H9 (cell line): ENCODE measurements around the gene LRCH1. TPM values are rescaled to one million over a fixed set of nuclear protein-coding genes. Genes with fewer than 3 reads are reported as not detected.

Experiments used
- DNase-seq: peaks from one replicate; pipeline ENCODE4 v3.0.0-alpha.2; 2017
- H2AFZ ChIP-seq: one replicate; pipeline ENCODE4 v1.6.1; 2013; ENCODE audit warnings: mild to moderate bottlenecking, low read length, control low read depth, moderate library complexity
- H2AK5ac ChIP-seq: 2 replicates; pipeline ENCODE4 v1.6.1; 2013; ENCODE audit warnings: low read length, control low read depth, mixed read lengths; ENCODE audit not compliant: insufficient read length
- H2BK120ac ChIP-seq: one replicate; pipeline ENCODE4 v1.6.1; 2013; ENCODE audit warnings: low read depth, mild to moderate bottlenecking, low read length, control low read depth, inconsistent platforms; ENCODE audit not compliant: poor library complexity, severe bottlenecking
- H2BK12ac ChIP-seq: 2 replicates; pipeline ENCODE4 v1.6.1; 2013; ENCODE audit warnings: low read length, control low read depth, mixed read lengths, low read depth; ENCODE audit not compliant: insufficient read length
- H2BK15ac ChIP-seq: 2 replicates; pipeline ENCODE4 v1.6.1; 2013; ENCODE audit warnings: low read depth, low read length, control low read depth
- H2BK20ac ChIP-seq: one replicate; pipeline ENCODE4 v1.6.1; 2013; ENCODE audit warnings: low read depth, mild to moderate bottlenecking, low read length, control low read depth, inconsistent platforms; ENCODE audit not compliant: poor library complexity, severe bottlenecking
- H2BK5ac ChIP-seq: 2 replicates; pipeline ENCODE4 v1.6.1; 2013; ENCODE audit warnings: low read length, control low read depth, mixed read lengths; ENCODE audit not compliant: insufficient read length
- H3K14ac ChIP-seq: 2 replicates; pipeline ENCODE4 v1.6.1; 2013; ENCODE audit warnings: low read length, control low read depth; ENCODE audit not compliant: insufficient read depth
- H3K18ac ChIP-seq: 2 replicates; pipeline ENCODE4 v1.6.1; 2013; ENCODE audit warnings: low read depth, mild to moderate bottlenecking, mixed read lengths, low read length, control low read depth; ENCODE audit not compliant: insufficient read length
- H3K23ac ChIP-seq: 2 replicates; pipeline ENCODE4 v1.6.1; 2013; ENCODE audit warnings: low read length, control low read depth, mixed read lengths, low read depth; ENCODE audit not compliant: insufficient read length
- H3K23me2 ChIP-seq: 2 replicates; pipeline ENCODE4 v1.6.1; 2013; ENCODE audit warnings: low read depth, mild to moderate bottlenecking, mixed read lengths, low read length, control low read depth; ENCODE audit not compliant: insufficient read length, poor library complexity, severe bottlenecking
- H3K27ac ChIP-seq: 2 replicates; pipeline ENCODE4 v1.5.1; 2013; ENCODE audit warnings: low read length, control low read depth, mixed read lengths, low read depth; ENCODE audit not compliant: insufficient read length
- H3K27me3 ChIP-seq: 2 replicates; pipeline ENCODE4 v1.6.1; 2013; ENCODE audit warnings: low read length, control low read depth, inconsistent platforms; ENCODE audit not compliant: insufficient read depth
- H3K4ac ChIP-seq: 2 replicates; pipeline ENCODE4 v1.6.1; 2013; ENCODE audit warnings: low read depth, mild to moderate bottlenecking, control low read depth, inconsistent platforms, low read length, moderate library complexity
- H3K4me1 ChIP-seq: 2 replicates; pipeline ENCODE4 v1.6.1; 2013; ENCODE audit warnings: low read length, control low read depth, inconsistent platforms; ENCODE audit not compliant: insufficient read depth
- H3K4me2 ChIP-seq: 2 replicates; pipeline ENCODE4 v1.6.1; 2013; ENCODE audit warnings: low read length, control low read depth, mixed read lengths; ENCODE audit not compliant: insufficient read length, insufficient read depth
- H3K56ac ChIP-seq: 2 replicates; pipeline ENCODE4 v1.6.1; 2013; ENCODE audit warnings: low read depth, mild to moderate bottlenecking, mixed read lengths, low read length, control low read depth; ENCODE audit not compliant: insufficient read length
- H3K79me1 ChIP-seq: 2 replicates; pipeline ENCODE4 v1.6.1; 2013; ENCODE audit warnings: low read depth, mild to moderate bottlenecking, moderate library complexity, low read length, control low read depth, inconsistent platforms; ENCODE audit not compliant: insufficient read depth, poor library complexity, severe bottlenecking
- H3K79me2 ChIP-seq: 2 replicates; pipeline ENCODE4 v1.6.1; 2013; ENCODE audit warnings: low read length, control low read depth, inconsistent platforms; ENCODE audit not compliant: insufficient read depth
- H3K9ac ChIP-seq: 2 replicates; pipeline ENCODE4 v1.6.1; 2013; ENCODE audit warnings: low read length, control low read depth, mixed read lengths; ENCODE audit not compliant: insufficient read length; ENCODE audit errors: extremely low read depth
- H3K9me3 ChIP-seq: one replicate; pipeline ENCODE4 v1.6.1; 2013; ENCODE audit warnings: low read depth, low read length, inconsistent platforms; ENCODE audit not compliant: control insufficient read depth
- H3T11ph ChIP-seq: one replicate; pipeline ENCODE4 v1.6.1; 2013; ENCODE audit warnings: mild to moderate bottlenecking, low read length, control low read depth, inconsistent platforms
- H4K20me1 ChIP-seq: one replicate; pipeline ENCODE4 v1.6.1; 2013; ENCODE audit not compliant: control insufficient read depth, insufficient read length, insufficient read depth
- H4K5ac ChIP-seq: 2 replicates; pipeline ENCODE4 v1.6.1; 2013; ENCODE audit warnings: low read depth, mild to moderate bottlenecking, mixed read lengths, low read length, control low read depth; ENCODE audit not compliant: insufficient read length
- H4K8ac ChIP-seq: replicated peaks from 2 replicates; pipeline ENCODE4 v1.6.1; 2013; ENCODE audit warnings: low read length, control low read depth, mixed read lengths, low read depth; ENCODE audit not compliant: insufficient read length
- H4K91ac ChIP-seq: 2 replicates; pipeline ENCODE4 v1.6.1; 2013; ENCODE audit warnings: low read depth, mild to moderate bottlenecking, moderate library complexity, mixed read lengths, low read length, control low read depth; ENCODE audit not compliant: insufficient read length
- H3K27ac Mint-ChIP-seq, 3 experiments: 2 replicates in 2 of 3; 3 replicates in 1 of 3; pipeline ENCODE4 v1.8.0; 2020 to 2021; ENCODE audit warnings: mixed read lengths in 3 of 3, mild to moderate bottlenecking in 1 of 3, moderate library complexity in 1 of 3
- H3K27me3 Mint-ChIP-seq: 2 replicates; pipeline ENCODE4 v1.8.0; 2021; ENCODE audit warnings: low read depth, mild to moderate bottlenecking, moderate library complexity, mixed read lengths
- H3K36me3 Mint-ChIP-seq, 3 experiments: 2 replicates in 2 of 3; 3 replicates in 1 of 3; pipeline ENCODE4 v1.8.0; 2020 to 2021; ENCODE audit warnings: low read depth in 3 of 3, mixed read lengths in 3 of 3; ENCODE audit not compliant: insufficient read depth in 1 of 3
- H3K4me1 Mint-ChIP-seq, 2 experiments: 2 replicates each; pipeline ENCODE4 v1.8.0; 2020; ENCODE audit warnings: mixed read lengths in 2 of 2
- H3K4me3 Mint-ChIP-seq, 2 experiments: 2 replicates in 1 of 2; 3 replicates in 1 of 2; pipeline ENCODE4 v1.8.0; 2020 to 2021; ENCODE audit warnings: mild to moderate bottlenecking in 2 of 2, mixed read lengths in 2 of 2, moderate library complexity in 1 of 2
- H3K9me3 Mint-ChIP-seq, 2 experiments: 2 replicates in 1 of 2; 3 replicates in 1 of 2; pipeline ENCODE4 v1.8.0; 2020; ENCODE audit warnings: mild to moderate bottlenecking in 2 of 2, mixed read lengths in 2 of 2, moderate library complexity in 1 of 2
- CTCF ChIP-seq: fragments of 200-600 bp; sonication (generic); conservative IDR thresholded peaks from 3 replicates; pipeline ENCODE4 v1.8.0; 2021; ENCODE audit warnings: antibody characterized with exemption, mild to moderate bottlenecking
- WGBS: extraction: QIAGEN DNeasy Blood & Tissue Kit; methylation state at CpG from one replicate; pipeline ENCODE4 v1.1.7; 2013; ENCODE audit warnings: missing lambda C conversion rate, low lambda C conversion rate, mixed read lengths; ENCODE audit not compliant: insufficient read length; ENCODE audit errors: extremely low coverage; 5-methylcytosine and 5-hydroxymethylcytosine counted together
- total RNA-seq: library from RNA; stranded (reverse); gene quantifications from 2 replicates; pipeline ENCODE4 v1.2.1, GENCODE V29; 2021

Gene LRCH1
- total RNA-seq, 1 experiment from 2014 or later: 8.0 TPM

- Histone ChIP-seq H3K4ac (no peak overlapping the region), H4K5ac (no peak overlapping the region), H4K8ac (no peak overlapping the region), H2BK20ac (no peak overlapping the region), H2BK12ac (no peak overlapping the region), H4K20me1 (no peaks in the 10 kb centered on the region), H3K18ac (no peak overlapping the region), H3K79me2 (no peaks in the 10 kb centered on the region), H3K4me1 (0 out of 2 replicates have a peak, but pooled peaks cover 1% of the 10 kb centered on the region), H2BK15ac (no peak overlapping the region), H3K23me2 (no peaks in the 10 kb centered on the region), H3K27ac (no peak overlapping the region), H3K14ac (no peak overlapping the region), H2AFZ (no peak overlapping the region), H2BK120ac (no peak overlapping the region), H2BK5ac (no peak overlapping the region), H4K91ac (no peak overlapping the region), H3K9me3 (no peaks in the 10 kb centered on the region), H3K27me3 (no peaks in the 10 kb centered on the region), H3K79me1 (no peaks in the 10 kb centered on the region), H3T11ph (no peak overlapping the region), H3K56ac (no peak overlapping the region), H3K23ac (no peak overlapping the region), H2AK5ac (no peak overlapping the region), H3K4me2 (no peak overlapping the region), H3K9ac (no peak overlapping the region)
- no peak for DNase-seq
- Mint-ChIP-seq H3K27me3 (no peaks in the 10 kb centered on the region), H3K4me3 (no peak overlapping the region), H3K4me1 (peaks cover 3 to 7% of the 10 kb centered on the region in 2 experiments; a peak in 3 of 4 replicates), H3K36me3 (peaks cover 0 to 6% (median 0%) of the 10 kb centered on the region in 3 experiments; a peak in 1 of 7 replicates), H3K9me3 (no peaks in the 10 kb centered on the region), H3K27ac (no peak overlapping the region)
- WGBS: no CpG with 5 or more reads among the region's 2 CpGs
- no peak for TF ChIP-seq CTCF
Observed at GRCh38 chr13:46598820-46599180, 45.8 kb downstream of the LRCH1 start.
